Measurements from ENCODE around the gene DENND2A.

GRCh38 chr7:140489026-140489359 is 151.6 kb downstream of the DENND2A start:
- TF ChIP-seq CTCF (IDR thresholded peaks at IDR 0.05; ENCODE audit: low read length) (no peak), EZH2 (IDR thresholded peaks at IDR 0.05; ENCODE audit: borderline replicate concordance, low read length) (no peak)

All from OCI-LY1 (cell line).